HK-2 (cell line): Measurements from ENCODE around the gene CACNA1E.
"Not testable (repeated sequence)": the region's sequence is repeated elsewhere in the genome, so short reads cannot be mapped to it uniquely, and the experiment has no call there.

Experiments used
- DNase-seq: peaks from one replicate; pipeline ENCODE4 v3.0.0-alpha.2; 2018; ENCODE audit not compliant: unreplicated experiment

Gene CACNA1E

DNA sequence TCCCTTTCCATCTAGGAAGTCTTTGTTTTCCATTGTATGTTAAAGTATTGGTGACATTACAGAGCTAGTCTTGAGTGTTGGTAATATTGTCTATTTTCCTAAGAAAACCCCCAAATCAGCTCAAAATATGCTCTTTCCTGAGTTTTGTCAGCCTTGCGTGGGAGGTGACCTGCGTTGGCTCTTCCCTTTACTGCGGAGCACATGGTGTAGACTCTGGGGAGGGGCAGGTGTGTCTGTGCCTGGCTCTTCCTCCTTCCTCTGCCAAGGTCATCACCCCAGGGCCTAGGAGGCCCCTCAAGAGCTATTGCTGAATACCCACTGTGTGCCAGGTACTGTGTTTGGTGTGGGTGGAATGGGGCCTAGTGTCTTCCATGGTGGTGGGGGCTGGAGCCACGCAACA, 33.4 kb downstream of the CACNA1E start:
- DNase-seq = no peak

- DNase-seq = no peak
These were observed 34.0 kb downstream of the CACNA1E start for GRCh38 chr1:181517181-181517875.

- no peak for DNase-seq
These were observed 34.8 kb downstream of the CACNA1E start for GRCh38 chr1:181518152-181518551.

- no peak for DNase-seq
These were observed 39.5 kb downstream of the CACNA1E start for GRCh38 chr1:181522864-181523263.

GRCh38 chr1:181525104-181525721, 41.9 kb downstream of the CACNA1E start:
- DNase-seq = no peak

DNA sequence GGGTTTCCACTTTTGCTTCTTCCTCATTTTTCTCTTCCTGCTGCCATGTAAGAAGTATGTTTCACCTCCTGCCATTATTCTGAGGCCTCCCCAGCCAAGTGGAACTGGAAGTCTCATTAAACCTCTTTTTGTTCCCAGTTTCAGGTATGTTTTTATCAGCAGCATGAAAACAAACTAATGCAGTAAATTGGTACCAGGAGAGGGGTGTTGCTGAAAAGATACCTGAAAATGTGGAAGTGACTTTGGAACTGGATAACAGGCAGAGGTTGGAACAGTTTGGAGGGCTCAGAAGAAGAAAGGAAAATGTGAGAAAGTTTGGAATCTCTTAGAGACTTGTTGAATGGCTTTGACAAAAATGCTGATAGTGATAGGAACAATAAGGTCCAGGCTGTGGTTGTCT, 44.9 kb downstream of the CACNA1E start:
- not testable (repeated sequence) for DNase-seq

DNA sequence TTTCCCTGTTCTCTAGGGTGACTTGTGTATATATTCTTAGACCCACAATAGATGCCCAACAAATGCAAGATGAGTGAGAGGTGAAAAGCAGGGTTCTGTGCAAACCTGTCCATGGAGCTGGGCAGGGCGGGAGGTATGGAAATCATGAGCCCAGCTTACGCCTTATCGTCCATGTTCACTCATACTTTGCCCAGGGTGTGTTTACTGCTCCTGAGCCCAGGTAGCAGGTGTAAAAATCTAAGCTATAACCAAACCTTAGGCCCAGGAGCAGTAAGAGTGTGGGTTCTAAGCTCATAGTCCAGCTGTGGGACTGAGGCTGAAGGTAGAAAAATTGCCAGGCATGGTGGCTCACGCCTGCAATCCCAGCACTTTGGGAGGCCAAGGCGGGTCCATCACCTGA, 48.1 kb downstream of the CACNA1E start:
- no peak for DNase-seq

DNA sequence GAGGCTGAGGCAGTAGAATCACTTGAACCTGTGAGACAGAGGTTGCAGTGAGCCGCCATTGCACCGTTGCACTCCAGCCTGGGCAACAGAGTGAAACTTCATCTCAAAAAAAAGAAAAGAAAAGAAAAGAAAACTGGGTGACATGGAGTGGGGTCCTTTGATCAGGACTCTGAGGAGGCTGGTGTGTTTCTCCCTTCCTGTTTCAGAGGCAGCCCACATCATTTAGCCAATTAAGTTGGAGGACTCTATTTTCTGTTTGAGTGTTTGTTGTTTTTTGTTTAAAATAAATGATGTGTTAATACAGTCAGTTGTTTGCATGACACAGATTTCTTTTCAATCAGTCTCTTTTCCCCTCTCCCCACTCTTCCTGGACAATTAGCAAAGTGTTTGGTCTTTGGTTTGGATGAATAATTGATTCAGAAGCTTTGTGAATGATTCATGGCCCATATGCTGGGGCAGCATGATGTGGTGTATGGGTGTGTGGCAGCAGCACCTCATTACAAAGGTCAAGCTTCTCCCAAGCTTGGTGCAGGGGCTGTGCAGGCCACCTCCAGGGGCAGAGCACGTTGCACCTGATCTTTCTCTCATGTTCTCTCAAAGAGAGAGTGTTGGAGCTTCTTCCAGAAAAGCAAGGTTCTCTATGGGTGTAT, 48.8 kb downstream of the CACNA1E start:
- DNase-seq = no peak

DNA sequence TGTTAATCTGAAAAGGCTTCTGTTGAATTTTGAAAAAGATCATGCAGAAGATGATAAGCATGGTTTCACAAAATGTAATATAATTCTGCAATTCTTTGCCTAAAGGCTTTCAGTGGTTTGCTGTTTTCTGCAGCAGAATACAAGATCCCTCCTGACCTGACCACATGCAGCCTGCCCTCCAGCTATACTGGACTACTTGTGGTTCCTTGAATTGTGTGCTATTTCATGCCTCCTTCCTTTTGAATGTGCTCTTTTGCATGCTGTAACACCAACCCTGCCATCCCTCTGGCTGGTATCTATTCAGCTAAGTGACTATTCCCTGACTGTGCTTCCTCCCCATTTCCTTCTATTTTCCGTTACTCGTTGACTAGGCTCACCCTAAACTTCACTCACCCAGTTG, 55.5 kb downstream of the CACNA1E start:
- DNase-seq = no peak

DNA sequence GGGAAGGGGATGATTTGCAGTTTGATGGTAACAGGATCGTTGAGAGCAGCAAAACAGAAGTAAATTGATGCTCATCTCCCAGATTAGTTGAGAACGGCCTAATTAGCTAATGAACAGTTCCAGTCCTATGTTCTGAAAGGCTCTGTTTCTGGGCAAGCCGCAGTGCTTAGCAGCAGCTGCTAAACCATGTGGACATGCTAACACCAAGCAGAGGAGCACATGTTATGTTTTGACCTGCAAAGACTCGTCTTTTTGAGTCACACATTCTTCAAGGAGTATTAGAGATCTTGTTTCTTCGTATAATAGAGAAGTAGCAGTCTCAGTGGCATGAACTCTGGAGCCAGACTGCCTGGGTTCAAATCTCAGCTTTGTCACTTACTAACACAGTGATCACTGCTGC, 58.1 kb downstream of the CACNA1E start:
- DNase-seq = no peak

GRCh38 chr1:181541947-181542346, 58.6 kb downstream of the CACNA1E start:
- no peak for DNase-seq

- DNase-seq = not testable (repeated sequence)
These were observed 59.1 kb downstream of the CACNA1E start for GRCh38 chr1:181542406-181542805.

DNA sequence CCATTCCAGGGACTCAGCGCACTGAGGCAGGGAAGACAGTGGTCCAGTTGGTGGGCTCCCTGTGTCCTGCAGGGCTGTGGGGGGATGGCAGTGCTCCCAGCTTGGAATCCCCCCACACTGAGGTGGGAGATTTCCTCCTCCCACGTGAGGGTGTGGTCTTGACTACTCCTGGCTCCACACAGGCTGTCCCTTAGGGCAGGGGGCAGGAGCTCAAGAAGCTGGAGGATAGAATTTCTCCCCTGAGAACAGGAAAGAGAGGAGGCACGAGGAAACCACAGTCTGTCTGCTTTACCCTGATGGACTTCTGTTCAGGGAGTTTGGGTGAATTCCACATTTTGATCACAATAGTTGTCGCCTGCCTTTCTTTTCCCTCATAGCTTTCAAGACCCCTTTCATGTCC, 62.1 kb downstream of the CACNA1E start:
- no peak for DNase-seq

DNA sequence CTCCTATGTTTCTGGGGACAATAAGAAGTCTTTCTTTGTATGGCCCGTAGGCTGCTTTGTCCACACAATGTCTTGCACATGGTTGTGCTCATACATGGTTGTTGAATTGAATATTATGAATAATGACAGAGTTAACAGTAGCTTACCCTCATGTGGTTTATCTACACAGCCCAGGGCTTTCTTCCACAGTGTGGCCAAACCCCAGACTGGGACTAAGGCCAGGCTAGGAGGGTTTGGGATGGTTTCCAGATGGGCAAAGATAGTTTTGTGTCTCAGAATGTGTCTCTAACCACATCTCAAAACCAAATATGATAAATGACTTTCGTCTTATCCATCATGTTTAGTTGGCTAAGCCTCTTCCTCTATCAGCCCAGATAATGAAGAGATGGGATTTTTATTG, 65.2 kb downstream of the CACNA1E start:
- DNase-seq = no peak

DNA sequence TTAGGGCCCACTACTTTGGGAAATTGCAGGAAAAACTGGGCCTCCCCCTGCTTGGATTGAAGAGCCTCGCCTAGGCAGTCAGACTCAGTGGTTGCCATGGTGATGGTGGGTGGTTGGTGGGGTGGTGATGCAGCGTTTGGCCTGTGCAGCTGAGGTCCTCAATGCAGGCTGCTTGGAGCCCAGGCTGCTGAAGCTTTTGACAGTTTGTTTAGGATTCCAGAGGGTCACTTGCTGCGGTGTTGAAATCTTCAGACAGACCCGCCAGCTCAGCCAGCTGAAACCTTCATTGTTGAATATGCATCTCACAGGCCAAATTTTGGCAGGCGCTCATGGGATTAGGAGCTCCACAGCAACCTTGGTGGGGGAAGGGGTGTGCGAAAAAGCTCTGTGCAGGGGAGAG, 67.9 kb downstream of the CACNA1E start:
- no peak for DNase-seq

- no peak for DNase-seq
These were observed 68.4 kb downstream of the CACNA1E start for GRCh38 chr1:181551754-181552153.

DNA sequence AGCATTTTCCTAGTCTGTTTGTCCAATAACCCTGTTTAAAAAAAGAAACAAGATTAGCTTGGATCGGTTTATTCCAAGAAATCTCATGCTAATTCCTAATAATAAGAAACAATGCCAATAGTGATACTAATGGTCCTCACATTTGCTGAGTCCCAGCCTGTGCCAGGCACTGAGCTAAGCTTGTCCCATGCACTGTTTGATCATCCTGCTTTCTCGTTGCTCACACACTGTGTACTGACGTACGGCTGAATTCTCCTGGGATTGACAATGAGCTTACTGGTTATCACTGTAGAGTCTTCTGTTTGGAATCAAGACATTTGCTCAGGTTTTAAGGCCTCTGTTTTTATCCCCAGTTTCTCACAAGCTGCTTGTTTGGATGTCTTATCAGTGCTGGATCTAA, 71.1 kb downstream of the CACNA1E start:
- DNase-seq = no peak

- no peak for DNase-seq
These were observed 73.3 kb downstream of the CACNA1E start for GRCh38 chr1:181556631-181557030.

DNA sequence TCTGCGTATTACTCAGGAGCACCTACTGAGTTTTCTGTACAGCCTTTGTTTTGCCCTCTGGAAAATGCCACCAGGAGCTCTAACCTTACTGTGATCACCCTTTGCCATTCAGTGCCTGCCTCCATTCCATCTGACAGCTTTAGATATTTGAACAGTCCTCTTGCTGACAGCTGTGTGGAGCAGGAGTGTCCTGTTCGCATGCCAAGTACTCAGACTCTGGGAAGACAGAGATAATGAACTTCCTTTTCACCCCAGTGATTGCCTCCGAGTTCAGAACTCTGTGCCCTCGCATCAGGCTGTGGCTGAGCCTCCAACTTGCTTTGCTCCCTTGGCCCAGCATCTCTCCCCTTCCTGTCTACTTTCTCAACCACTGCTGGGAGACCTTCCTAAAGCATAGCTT, 74.0 kb downstream of the CACNA1E start:
- no peak for DNase-seq

DNA sequence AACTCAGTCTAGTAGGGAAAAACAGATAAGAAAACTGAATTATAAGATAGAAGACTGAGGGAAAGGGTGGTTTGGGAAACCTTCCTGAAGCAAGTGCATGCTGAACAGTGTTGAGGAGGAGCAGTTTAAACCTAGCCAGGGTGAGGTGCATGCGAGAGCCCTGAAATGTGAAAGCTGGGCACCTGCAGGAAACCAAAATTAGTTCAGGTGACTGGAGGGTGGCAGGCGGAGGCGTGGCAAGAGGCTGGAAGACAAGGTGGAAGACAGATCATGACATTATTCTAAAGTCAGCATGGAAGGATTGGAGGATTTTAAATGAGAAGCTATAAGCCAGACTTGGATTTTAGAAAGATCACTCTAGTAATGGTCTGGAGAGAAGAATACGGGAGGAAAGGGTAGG, 75.1 kb downstream of the CACNA1E start:
- no peak for DNase-seq

GRCh38 chr1:181559142-181559541, 75.8 kb downstream of the CACNA1E start:
- DNase-seq = no peak

DNA sequence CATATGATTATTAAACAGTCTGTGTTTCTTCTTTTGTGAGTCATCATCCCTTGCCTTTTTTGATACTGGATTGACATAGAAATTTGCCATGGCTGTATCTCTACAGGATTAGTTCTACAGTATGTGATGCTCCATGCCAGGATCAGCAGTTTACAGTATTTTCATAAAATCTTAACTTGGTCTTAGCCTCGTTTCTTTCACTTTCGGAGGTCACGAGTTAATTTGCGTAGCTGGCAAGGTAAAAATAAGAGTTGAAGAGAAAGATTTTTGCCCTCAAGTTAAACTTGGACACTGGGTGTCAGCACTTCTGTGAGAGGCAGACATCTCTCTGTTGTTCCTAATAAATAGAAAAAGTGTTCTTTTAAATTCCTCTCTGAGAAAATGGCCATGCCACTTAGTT, 79.1 kb downstream of the CACNA1E start:
- no peak for DNase-seq

GRCh38 chr1:181568736-181569135, 85.4 kb downstream of the CACNA1E start:
- no peak for DNase-seq
